Effector memory CD8-positive, alpha-beta T cell (primary cell): ENCODE measurements around the gene AFAP1L1.

Experiments used
- ATAC-seq: fragments of 150-1000 bp; cut with Tn5 transposase; replicated peaks from 2 replicates; pipeline ENCODE4 v1.10.0; 2021; ENCODE audit warnings: mild to moderate bottlenecking, moderate library complexity
- DNase-seq, 3 experiments: peaks; one replicate each; pipeline ENCODE4 v3.0.0; 2021
- H3K27ac Mint-ChIP-seq, 2 donors: one replicate each; pipeline ENCODE4 v1.8.0; 2022; ENCODE audit warnings: mild to moderate bottlenecking in 2 of 2, mixed read lengths in 2 of 2, moderate library complexity in 2 of 2
- H3K27me3 Mint-ChIP-seq, 2 donors: one replicate each; pipeline ENCODE4 v1.8.0; 2022; ENCODE audit warnings: mixed read lengths in 2 of 2
- H3K36me3 Mint-ChIP-seq: one replicate; pipeline ENCODE4 v1.8.0; 2022; ENCODE audit warnings: mild to moderate bottlenecking, moderate library complexity, mixed read lengths; ENCODE audit not compliant: insufficient read depth
- H3K4me1 Mint-ChIP-seq, 2 donors: one replicate each; pipeline ENCODE4 v1.8.0; 2022; ENCODE audit warnings: low read depth in 2 of 2, mixed read lengths in 2 of 2
- H3K4me3 Mint-ChIP-seq, 2 donors: one replicate each; pipeline ENCODE4 v1.8.0; 2022; ENCODE audit warnings: mild to moderate bottlenecking in 2 of 2, mixed read lengths in 2 of 2, moderate library complexity in 2 of 2
- H3K9me3 Mint-ChIP-seq, 2 donors: one replicate each; pipeline ENCODE4 v1.8.0; 2022; ENCODE audit warnings: mixed read lengths in 2 of 2

Gene AFAP1L1

GRCh38 chr5:149372076-149372795, 100.6 kb downstream of the AFAP1L1 start:
- no peak overlapping the region for H3K4me3 Mint-ChIP-seq
- DNase-seq (no peak), ATAC-seq (no peak)
- H3K36me3 Mint-ChIP-seq, result no peaks in the 10 kb centered on the region
- H3K27me3 Mint-ChIP-seq, result no peaks in the 10 kb centered on the region
- no peaks in the 10 kb centered on the region for H3K9me3 Mint-ChIP-seq
- peaks cover 2 to 12% of the 10 kb centered on the region in 2 donors for H3K4me1 Mint-ChIP-seq
- no peak overlapping the region for H3K27ac Mint-ChIP-seq

- DNase-seq (no peak), ATAC-seq (no peak)
- no peaks in the 10 kb centered on the region for H3K9me3 Mint-ChIP-seq
- H3K27ac Mint-ChIP-seq, result no peak overlapping the region
- no peaks in the 10 kb centered on the region for H3K36me3 Mint-ChIP-seq
- peaks cover 0 to 8% of the 10 kb centered on the region in 2 donors for H3K4me1 Mint-ChIP-seq
- peaks cover 0 to under 1% of the 10 kb centered on the region in 2 donors for H3K27me3 Mint-ChIP-seq
- no peak overlapping the region for H3K4me3 Mint-ChIP-seq
These were observed 101.3 kb downstream of the AFAP1L1 start for GRCh38 chr5:149372932-149373331.

- Mint-ChIP-seq H3K4me3 (no peak overlapping the region), H3K27ac (no peak overlapping the region), H3K27me3 (peaks cover 0 to 14% of the 10 kb centered on the region in 2 donors), H3K36me3 (no peaks in the 10 kb centered on the region), H3K4me1 (peaks cover 0 to 4% of the 10 kb centered on the region in 2 donors), H3K9me3 (no peaks in the 10 kb centered on the region)
- no peak for ATAC-seq
- no peak for DNase-seq
These were observed 102.6 kb downstream of the AFAP1L1 start for GRCh38 chr5:149374303-149374702.

DNA sequence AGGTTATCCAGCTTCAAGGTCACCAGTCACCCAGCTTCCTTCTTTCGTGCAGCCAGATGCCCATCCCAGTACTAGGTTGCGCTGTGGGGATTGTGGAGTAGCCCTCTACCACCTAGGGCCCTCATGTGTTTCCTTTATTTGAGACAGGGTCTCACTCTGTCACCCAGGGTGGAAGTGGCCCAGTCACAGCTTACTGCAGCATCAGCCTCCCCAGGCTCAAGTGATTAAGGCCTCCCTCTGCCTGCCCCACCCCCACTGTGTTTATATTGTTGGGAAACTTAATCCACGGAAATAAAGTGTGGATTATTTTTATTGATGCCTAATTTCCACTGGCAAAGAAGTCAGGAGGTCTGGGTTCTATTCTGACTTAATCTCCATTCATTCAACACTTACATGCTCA, 103.1 kb downstream of the AFAP1L1 start:
- peaks cover 0 to 15% of the 10 kb centered on the region in 2 donors for H3K27me3 Mint-ChIP-seq
- no peak overlapping the region for H3K27ac Mint-ChIP-seq
- no peaks in the 10 kb centered on the region for H3K9me3 Mint-ChIP-seq
- no peak for ATAC-seq
- no peaks in the 10 kb centered on the region for H3K36me3 Mint-ChIP-seq
- peaks cover 0 to 4% of the 10 kb centered on the region in 2 donors for H3K4me1 Mint-ChIP-seq
- DNase-seq, result no peak
- no peak overlapping the region for H3K4me3 Mint-ChIP-seq

DNA sequence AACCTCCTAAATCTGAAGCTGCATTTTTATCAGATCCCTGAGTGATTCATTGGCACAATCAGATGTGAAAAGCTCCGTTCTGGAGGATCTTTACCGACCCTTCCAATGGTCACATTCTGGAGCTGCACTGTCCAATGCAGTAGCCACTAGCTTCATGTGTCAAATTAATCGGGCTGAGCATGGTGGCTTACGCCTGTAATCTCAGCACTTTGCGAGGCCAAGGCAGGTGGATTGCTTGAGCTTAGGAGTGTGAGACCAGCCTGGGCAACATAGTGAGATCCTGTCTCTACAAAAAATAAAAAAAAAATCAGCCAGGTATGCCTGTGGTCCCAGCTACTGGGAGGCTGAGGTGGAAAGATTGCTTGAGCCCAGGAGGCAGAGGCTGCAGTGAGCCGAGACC, 103.8 kb downstream of the AFAP1L1 start:
- Mint-ChIP-seq H3K36me3 (no peaks in the 10 kb centered on the region), H3K9me3 (no peaks in the 10 kb centered on the region), H3K4me1 (peaks cover 0 to 4% of the 10 kb centered on the region in 2 donors), H3K27me3 (peaks cover 3 to 20% of the 10 kb centered on the region in 2 donors), H3K27ac (no peak overlapping the region), H3K4me3 (no peak overlapping the region)
- ATAC-seq, result no peak
- DNase-seq, result no peak

GRCh38 chr5:149376104-149376503, 104.4 kb downstream of the AFAP1L1 start:
- ATAC-seq, result no peak
- no peak for DNase-seq
- H3K9me3 Mint-ChIP-seq, result no peaks in the 10 kb centered on the region
- H3K4me3 Mint-ChIP-seq, result no peak overlapping the region
- peaks cover 0 to 4% of the 10 kb centered on the region in 2 donors for H3K4me1 Mint-ChIP-seq
- H3K27me3 Mint-ChIP-seq, result peaks cover 6 to 26% of the 10 kb centered on the region in 2 donors
- H3K36me3 Mint-ChIP-seq, result no peaks in the 10 kb centered on the region
- H3K27ac Mint-ChIP-seq, result no peak overlapping the region

GRCh38 chr5:149376711-149377447, 105.2 kb downstream of the AFAP1L1 start:
- Mint-ChIP-seq H3K36me3 (no peaks in the 10 kb centered on the region), H3K4me3 (no peak overlapping the region), H3K27ac (no peak overlapping the region), H3K27me3 (peaks cover 12 to 34% of the 10 kb centered on the region in 2 donors), H3K4me1 (peaks cover 2 to 6% of the 10 kb centered on the region in 2 donors), H3K9me3 (no peaks in the 10 kb centered on the region)
- DNase-seq (no peak), ATAC-seq (no peak)

- no peak for ATAC-seq
These were observed 106.7 kb downstream of the AFAP1L1 start for GRCh38 chr5:149378241-149378820.

DNA sequence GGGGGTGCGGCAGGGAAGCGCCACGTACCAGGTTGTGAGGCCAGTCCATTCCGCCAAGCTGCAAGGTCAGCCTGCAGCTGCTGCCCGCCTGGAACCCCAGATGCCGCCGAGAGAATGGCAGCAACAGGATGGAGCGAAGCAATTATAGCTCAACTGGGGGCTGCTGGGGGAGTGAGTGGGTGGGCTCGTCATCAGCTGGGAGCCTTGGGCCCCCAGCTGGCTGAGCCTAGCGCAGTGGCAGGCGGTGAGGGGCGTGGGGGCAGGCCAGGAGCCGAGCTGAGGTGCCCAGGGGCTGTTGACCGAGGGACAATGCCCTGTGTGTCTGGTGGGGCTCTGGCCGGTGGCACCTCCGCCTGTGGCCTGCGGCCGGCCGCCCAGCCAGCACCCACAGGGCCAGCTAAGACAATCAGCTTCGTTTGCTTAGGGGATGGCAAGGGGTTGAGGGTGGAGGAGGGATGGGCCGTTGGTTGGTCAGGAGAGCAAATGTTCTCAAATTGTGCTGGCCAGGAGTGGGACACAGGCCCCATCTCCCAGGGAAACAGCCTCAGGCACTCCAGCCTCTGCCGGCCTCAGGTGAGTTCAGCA, 107.6 kb downstream of the AFAP1L1 start, which contains the start of gene IL17B:
Gene IL17B (minus strand): TSS at position 116 of the 585 bp plus-strand sequence. CDS start 67 bp downstream, at position 49.
- no peak for ATAC-seq
- H3K36me3 Mint-ChIP-seq, result no peaks in the 10 kb centered on the region
- no peak within 1 kb of the TSS for H3K4me3 Mint-ChIP-seq

More at GRCh38 chr5:149378241-149378820, 106.7 kb downstream of the AFAP1L1 start:
- peaks cover 12 to 34% of the 10 kb centered on the region in 2 donors for H3K27me3 Mint-ChIP-seq
- H3K4me1 Mint-ChIP-seq, result peaks cover 4 to 7% of the 10 kb centered on the region in 2 donors
- H3K36me3 Mint-ChIP-seq, result no peaks in the 10 kb centered on the region
- no peaks in the 10 kb centered on the region for H3K9me3 Mint-ChIP-seq
- no peak overlapping the region for H3K4me3 Mint-ChIP-seq
- no peak for DNase-seq
- H3K27ac Mint-ChIP-seq, result no peak overlapping the region

DNA sequence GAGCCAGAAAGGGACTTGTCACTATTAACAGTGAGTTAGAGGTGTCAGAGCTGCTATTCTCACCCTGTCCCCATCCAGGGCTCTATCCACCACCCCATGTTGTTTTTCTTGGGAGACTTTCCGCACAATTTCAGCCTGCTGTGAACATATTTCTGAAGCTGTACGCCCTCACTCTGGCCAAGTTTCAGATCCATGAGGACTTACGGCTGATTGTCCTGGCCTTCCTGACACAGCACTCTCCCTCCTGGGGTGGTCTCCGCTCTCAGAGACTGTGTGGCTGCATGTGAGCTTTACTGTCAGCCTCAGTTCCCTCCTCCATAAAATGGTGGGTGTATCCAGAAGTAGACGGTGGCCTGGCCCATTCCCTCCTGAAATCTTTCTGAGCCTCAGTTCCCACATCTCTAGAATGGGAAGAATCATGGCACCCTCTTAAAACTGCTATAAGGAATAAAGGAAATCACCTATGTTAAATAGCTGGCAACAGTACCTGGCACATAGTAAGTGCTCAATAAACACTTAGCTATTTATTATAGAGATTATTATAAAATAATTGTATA, 108.2 kb downstream of the AFAP1L1 start:
- H3K4me1 Mint-ChIP-seq, result peaks cover 4 to 7% of the 10 kb centered on the region in 2 donors
- no peaks in the 10 kb centered on the region for H3K36me3 Mint-ChIP-seq
- H3K4me3 Mint-ChIP-seq, result no peak overlapping the region
- H3K27me3 Mint-ChIP-seq, result peaks cover 12 to 34% of the 10 kb centered on the region in 2 donors
- no peaks in the 10 kb centered on the region for H3K9me3 Mint-ChIP-seq
- H3K27ac Mint-ChIP-seq, result no peak overlapping the region
- DNase-seq (no peak), ATAC-seq (no peak)

More for the DNA sequence above, 107.6 kb downstream of the AFAP1L1 start, which contains the start of gene IL17B:
- H3K4me1 Mint-ChIP-seq, result peaks cover 4 to 7% of the 10 kb centered on the region in 2 donors
- no peaks in the 10 kb centered on the region for H3K9me3 Mint-ChIP-seq
- H3K27ac Mint-ChIP-seq, result no peak within 1 kb of the TSS
- peaks cover 12 to 34% of the 10 kb centered on the region in 2 donors for H3K27me3 Mint-ChIP-seq
- no peak for DNase-seq

DNA sequence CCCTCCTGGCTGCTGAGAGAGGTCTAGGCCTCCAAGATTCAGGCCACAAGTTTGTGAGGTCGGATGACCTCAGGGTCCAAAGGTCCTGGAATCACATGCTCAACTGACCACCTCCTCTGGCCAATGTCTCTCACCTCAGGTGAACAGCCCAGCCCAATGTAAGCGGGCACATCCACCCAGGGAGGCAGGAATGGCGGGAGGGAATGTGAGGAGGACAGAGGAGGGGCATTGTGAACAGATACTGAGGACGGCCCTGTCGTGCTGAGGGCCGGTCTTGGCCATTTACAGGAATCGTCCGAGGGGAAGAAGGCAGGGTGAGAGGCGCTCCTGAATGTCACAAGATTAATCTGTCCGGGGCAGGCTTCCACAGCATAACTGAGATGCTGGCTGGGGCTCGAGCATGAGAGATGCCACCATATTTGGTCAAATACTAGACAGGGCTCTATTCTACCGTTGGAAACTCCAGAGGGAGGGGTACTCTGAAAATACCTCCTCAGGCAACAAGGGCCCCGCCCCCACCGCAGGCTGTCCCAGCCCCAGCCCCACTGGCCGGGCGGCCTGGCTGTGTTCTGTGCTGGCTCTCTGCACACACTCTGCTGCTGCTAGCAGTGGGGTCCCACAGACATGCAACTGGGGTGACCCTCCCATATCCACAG, 108.9 kb downstream of the AFAP1L1 start:
- H3K9me3 Mint-ChIP-seq, result no peaks in the 10 kb centered on the region
- H3K36me3 Mint-ChIP-seq, result no peaks in the 10 kb centered on the region
- H3K4me1 Mint-ChIP-seq, result peaks cover 4 to 7% of the 10 kb centered on the region in 2 donors
- ATAC-seq (no peak), DNase-seq (no peak)
- H3K27ac Mint-ChIP-seq, result no peak overlapping the region
- H3K4me3 Mint-ChIP-seq, result no peak overlapping the region
- peaks cover 12 to 34% of the 10 kb centered on the region in 2 donors for H3K27me3 Mint-ChIP-seq

- H3K9me3 Mint-ChIP-seq, result no peaks in the 10 kb centered on the region
- no peaks in the 10 kb centered on the region for H3K36me3 Mint-ChIP-seq
- peaks cover 4 to 7% of the 10 kb centered on the region in 2 donors for H3K4me1 Mint-ChIP-seq
- H3K27me3 Mint-ChIP-seq, result peaks cover 12 to 34% of the 10 kb centered on the region in 2 donors
- no peak overlapping the region for H3K4me3 Mint-ChIP-seq
- DNase-seq (no peak), ATAC-seq (peak; percentile 12)
- no peak overlapping the region for H3K27ac Mint-ChIP-seq
These were observed 109.8 kb downstream of the AFAP1L1 start for GRCh38 chr5:149381261-149381985.
